Hepatocyte (in vitro differentiated cells): ENCODE data around the gene VCX3B. TPM values are rescaled to one million over a fixed set of nuclear protein-coding genes. Genes with fewer than 3 reads are reported as not detected.

Source experiments
- DNase-seq: peaks from one replicate; pipeline ENCODE4 v3.0.0-alpha.2; 2016; ENCODE audit warnings: low spot score
- H2AFZ ChIP-seq: fragments of 200-600 bp; sonication (generic); 2 replicates; pipeline ENCODE4 v1.6.0; 2016; ENCODE audit warnings: antibody characterized with exemption, mild to moderate bottlenecking
- H3K27ac ChIP-seq: fragments of 200-600 bp; sonication (generic); 2 replicates; pipeline ENCODE4 v1.5.1; 2016; ENCODE audit warnings: mild to moderate bottlenecking
- H3K27me3 ChIP-seq: fragments of 200-600 bp; sonication (generic); 2 replicates; pipeline ENCODE4 v1.6.1; 2016
- H3K36me3 ChIP-seq: fragments of 200-600 bp; sonication (generic); replicated peaks from 2 replicates; pipeline ENCODE4 v1.5.1; 2016; ENCODE audit warnings: low read depth; ENCODE audit not compliant: insufficient read depth
- H3K4me1 ChIP-seq: fragments of 200-600 bp; sonication (generic); 2 replicates; pipeline ENCODE4 v1.5.1; 2016; ENCODE audit warnings: mild to moderate bottlenecking, moderate library complexity; ENCODE audit not compliant: insufficient read depth
- H3K4me2 ChIP-seq: fragments of 200-600 bp; sonication (generic); 2 replicates; pipeline ENCODE4 v1.6.0; 2016
- H3K4me3 ChIP-seq: fragments of 200-600 bp; sonication (generic); 2 replicates; pipeline ENCODE4 v1.5.1; 2016; ENCODE audit warnings: mild to moderate bottlenecking
- H3K79me2 ChIP-seq: fragments of 200-600 bp; sonication (generic); 2 replicates; pipeline ENCODE4 v1.6.0; 2017; ENCODE audit warnings: mild to moderate bottlenecking
- H3K9me2 ChIP-seq: fragments of 200-600 bp; sonication (generic); replicated peaks from 2 replicates; pipeline ENCODE4 v1.6.0; 2017; ENCODE audit warnings: mild to moderate bottlenecking; ENCODE audit not compliant: insufficient read depth
- H3K9me3 ChIP-seq: fragments of 200-600 bp; sonication (generic); 2 replicates; pipeline ENCODE4 v1.5.1; 2016; ENCODE audit warnings: low read depth, mild to moderate bottlenecking
- H4K20me1 ChIP-seq: fragments of 200-600 bp; sonication (generic); 2 replicates; pipeline ENCODE4 v1.6.0; 2016; ENCODE audit warnings: mild to moderate bottlenecking; ENCODE audit not compliant: insufficient read depth, poor library complexity, severe bottlenecking
- CTCF ChIP-seq: fragments of 200-600 bp; sonication (generic); IDR thresholded peaks from 2 replicates; pipeline ENCODE4 v1.5.1; 2016; ENCODE audit warnings: antibody characterized with exemption, mild to moderate bottlenecking; ENCODE audit not compliant: poor library complexity
- EZH2 ChIP-seq: fragments of 200-600 bp; sonication (generic); IDR thresholded peaks from 2 replicates; pipeline ENCODE4 v1.6.1; 2016; ENCODE audit warnings: antibody characterized with exemption, mild to moderate bottlenecking, borderline replicate concordance
- EZH2phosphoT487 ChIP-seq: fragments of 200-600 bp; sonication (generic); IDR thresholded peaks from one replicate; pipeline ENCODE4 v1.6.1; 2018; ENCODE audit warnings: antibody characterized with exemption, mild to moderate bottlenecking, low read depth, moderate library complexity; ENCODE audit not compliant: unreplicated experiment, severe bottlenecking
- WGBS: methylation state at CpG from one replicate; pipeline ENCODE4 v1.1.6; 2016; ENCODE audit warnings: low lambda C conversion rate; ENCODE audit errors: missing lambda C conversion rate; 5-methylcytosine and 5-hydroxymethylcytosine counted together
- polyA plus RNA-seq: library from polyadenylated mRNA; unstranded; fragments of >200 nt; fragmentation: Nextera tagmentation; extraction: Ambion mirVana; gene quantifications from 2 replicates; pipeline ENCODE4 v1.2.1, GENCODE V29; 2016
- total RNA-seq: library from RNA; depleted of rRNA; stranded (reverse); fragments of >200 nt; gene quantifications from 2 replicates; pipeline ENCODE4 v1.2.3, GENCODE V29; 2014

The VCX3B gene
- total and polyA plus RNA-seq, 2 experiments from 2014 or later = not detected

DNA sequence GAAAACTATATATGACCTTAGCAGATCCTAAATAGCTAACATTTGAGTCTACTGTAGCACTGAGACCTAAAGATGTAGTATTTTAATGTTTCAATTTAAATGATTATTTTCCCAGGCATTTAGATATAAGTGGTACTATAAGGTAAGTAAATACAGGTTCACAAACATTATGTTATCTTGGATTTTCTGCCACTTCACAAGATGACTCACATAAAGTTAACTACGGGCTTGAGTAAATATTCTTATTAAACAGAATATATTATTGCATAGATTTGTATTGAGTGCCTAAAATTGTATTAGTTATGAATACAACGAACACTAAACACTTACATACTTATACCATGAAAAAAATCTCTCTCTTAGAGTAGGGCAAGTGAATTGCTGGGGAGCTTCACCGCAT is 34.2 kb upstream of the VCX3B start:
- Histone ChIP-seq H3K4me1 (no peaks in the 10 kb centered on the region), H3K27ac (no peak overlapping the region), H3K36me3 (no peaks in the 10 kb centered on the region), H3K27me3 (no peaks in the 10 kb centered on the region), H3K9me3 (no peaks in the 10 kb centered on the region), H4K20me1 (no peaks in the 10 kb centered on the region), H3K4me2 (no peak overlapping the region), H3K4me3 (no peak overlapping the region), H2AFZ (no peak overlapping the region), H3K79me2 (no peaks in the 10 kb centered on the region), H3K9me2 (no peaks in the 10 kb centered on the region)
- TF ChIP-seq EZH2phosphoT487 = no peak
- no peak for TF ChIP-seq EZH2
- no peak for TF ChIP-seq CTCF
- DNase-seq = no peak
- WGBS = 70% methylated on average over 3 of the region's 3 CpGs

GRCh38 chrX:8432396-8432795 is 32.2 kb upstream of the VCX3B start:
- no peaks in the 10 kb centered on the region for H3K9me2 ChIP-seq
- H2AFZ ChIP-seq = no peak overlapping the region
- no peaks in the 10 kb centered on the region for H3K27me3 ChIP-seq
- WGBS = 67% methylated on average over 3 of the region's 3 CpGs
- no peak for DNase-seq
- no peaks in the 10 kb centered on the region for H4K20me1 ChIP-seq
- no peaks in the 10 kb centered on the region for H3K4me1 ChIP-seq
- no peaks in the 10 kb centered on the region for H3K36me3 ChIP-seq
- no peak overlapping the region for H3K27ac ChIP-seq
- H3K4me2 ChIP-seq = no peak overlapping the region
- TF ChIP-seq EZH2phosphoT487 = no peak
- no peak for TF ChIP-seq CTCF
- TF ChIP-seq EZH2 = no peak
- no peaks in the 10 kb centered on the region for H3K9me3 ChIP-seq
- H3K79me2 ChIP-seq = no peaks in the 10 kb centered on the region
- no peak overlapping the region for H3K4me3 ChIP-seq

DNA sequence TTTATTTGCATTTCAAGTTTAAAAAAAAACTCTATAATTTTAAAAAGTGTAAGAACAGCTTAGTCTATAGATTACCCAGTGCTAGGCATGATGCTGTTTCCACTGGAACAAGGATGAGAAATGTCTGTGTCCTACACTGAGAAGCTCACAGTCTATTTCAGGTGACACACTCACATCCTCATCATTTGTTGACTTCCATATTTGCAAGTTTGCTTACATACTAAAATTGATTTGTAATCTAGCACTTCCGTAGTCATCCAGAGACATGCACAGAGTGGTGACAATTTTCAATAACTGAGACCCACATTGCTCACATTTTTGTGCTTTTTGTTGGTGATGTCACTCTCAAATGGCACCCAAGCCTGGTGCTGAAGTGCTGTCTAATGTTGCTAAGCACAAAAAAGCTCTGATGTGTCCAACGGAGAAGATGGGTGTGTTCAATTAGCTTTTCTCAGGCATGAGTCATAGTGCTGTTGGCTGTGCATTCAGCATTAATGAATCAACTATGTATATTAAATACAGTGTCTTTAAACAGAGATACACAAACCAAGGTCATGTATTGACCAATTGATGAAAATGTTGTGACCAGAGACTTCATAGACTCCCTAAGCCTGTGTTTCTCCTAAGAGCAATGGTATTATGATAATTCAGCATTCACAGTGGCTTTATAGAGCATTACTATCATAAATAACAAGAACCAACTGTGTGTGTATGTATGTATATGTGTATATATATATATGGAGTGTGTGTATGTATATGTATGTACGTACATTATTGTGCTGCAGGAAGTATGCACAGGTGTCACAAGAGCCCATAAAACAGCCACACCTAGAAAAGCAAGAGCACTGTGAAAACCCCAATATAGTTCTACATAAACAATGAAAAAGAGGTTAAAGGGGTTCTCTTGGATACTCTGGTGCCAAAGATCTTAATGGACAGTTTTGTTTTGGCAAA is 31.2 kb upstream of the VCX3B start:
- Histone ChIP-seq H3K27me3 (no peaks in the 10 kb centered on the region), H4K20me1 (no peaks in the 10 kb centered on the region), H3K79me2 (no peaks in the 10 kb centered on the region), H3K9me3 (no peaks in the 10 kb centered on the region), H3K4me1 (no peaks in the 10 kb centered on the region), H3K4me3 (no peak overlapping the region), H2AFZ (no peak overlapping the region), H3K36me3 (no peaks in the 10 kb centered on the region), H3K27ac (no peak overlapping the region), H3K9me2 (no peaks in the 10 kb centered on the region), H3K4me2 (no peak overlapping the region)
- no peak for DNase-seq
- TF ChIP-seq CTCF = no peak
- no peak for TF ChIP-seq EZH2
- no peak for TF ChIP-seq EZH2phosphoT487
- 80% methylated on average over 3 of the region's 3 CpGs for WGBS
